Caco-2 (cell line): ENCODE results near the gene LIPC. TPM values are rescaled to one million over a fixed set of nuclear protein-coding genes. Genes with fewer than 3 reads are reported as not detected.

ENCODE experiments used
- BruUV-seq: library from RNA; stranded (reverse); fragments of 400-500 nt; replicated peaks from 2 replicates; lab custom pipeline; 2021; lab: Mats Ljungman, UMichigan
- CTCF ChIA-PET: fragments of 300-600 bp; sonication (Branson Sonifier 250); formaldehyde crosslinking; loops from one replicate; lab custom pipeline; 2022; ENCODE audit warnings: antibody characterized with exemption; lab: Charles Lee
- POLR2A ChIA-PET: fragments of 300-600 bp; sonication (Branson Sonifier 250); formaldehyde crosslinking; loops from one replicate; lab custom pipeline; 2022; ENCODE audit warnings: antibody characterized with exemption; lab: Charles Lee
- DNase-seq, 2 experiments: peaks; one replicate each; pipeline versions ENCODE4 v3.0.0 to v3.0.0-alpha.2; 2020 to 2022
- H3K27me3 ChIP-seq: replicated peaks from 2 replicates; pipeline ENCODE4 v1.6.0; 2011; ENCODE audit warnings: low read length; ENCODE audit not compliant: control insufficient read depth, insufficient read depth
- H3K36me3 ChIP-seq: 2 replicates; pipeline ENCODE4 v1.5.1; 2011; ENCODE audit warnings: low read length; ENCODE audit not compliant: control insufficient read depth, insufficient read depth
- H3K4me1 ChIP-seq: fragments of 250-450 bp; sonication (Bioruptor Pico); 2 replicates; pipeline ENCODE4 v1.5.1; 2020; ENCODE audit warnings: mild to moderate bottlenecking
- H3K4me3 ChIP-seq: 2 replicates; pipeline ENCODE4 v1.5.1; 2011; ENCODE audit warnings: low read depth, mild to moderate bottlenecking, control low read depth, low read length
- H3K9me3 ChIP-seq: fragments of 250-450 bp; sonication (Bioruptor Pico); 2 replicates; pipeline ENCODE4 v1.5.1; 2020; ENCODE audit warnings: mild to moderate bottlenecking, moderate library complexity
- H3K27ac Mint-ChIP-seq: one replicate; pipeline ENCODE4 v1.8.0; 2022; ENCODE audit warnings: mixed read lengths; ENCODE audit not compliant: unreplicated experiment
- H3K27me3 Mint-ChIP-seq: one replicate; pipeline ENCODE4 v1.8.0; 2022; ENCODE audit warnings: mixed read lengths; ENCODE audit not compliant: insufficient read depth, unreplicated experiment
- H3K36me3 Mint-ChIP-seq: one replicate; pipeline ENCODE4 v1.8.0; 2022; ENCODE audit warnings: mild to moderate bottlenecking, mixed read lengths; ENCODE audit not compliant: insufficient read depth, unreplicated experiment
- H3K4me1 Mint-ChIP-seq: one replicate; pipeline ENCODE4 v1.8.0; 2022; ENCODE audit warnings: low read depth, mixed read lengths; ENCODE audit not compliant: unreplicated experiment
- H3K4me3 Mint-ChIP-seq: one replicate; pipeline ENCODE4 v1.8.0; 2022; ENCODE audit warnings: mild to moderate bottlenecking, moderate library complexity, mixed read lengths; ENCODE audit not compliant: unreplicated experiment
- H3K9me3 Mint-ChIP-seq: one replicate; pipeline ENCODE4 v1.8.0; 2022; ENCODE audit warnings: mixed read lengths; ENCODE audit not compliant: unreplicated experiment
- intact Hi-C: fragments of 100-400 bp; cut with micrococcal nuclease; formaldehyde crosslinking; loops from one replicate; pipeline ENCODE4 v1.10.0; 2022; ENCODE audit not compliant: unreplicated experiment
- total RNA-seq: library from RNA; stranded (reverse); gene quantifications from 2 replicates; pipeline ENCODE4 v1.2.3, GENCODE V29; 2022
- TF ChIP-seq, protein P1 (sequence below), 2 experiments: fragments of 200-600 bp in 1 of 2; IDR thresholded peaks; 1 replicate in 1 of 2; 2 replicates in 1 of 2; pipeline versions ENCODE4 v1.5.1 to v1.8.0; 2011 to 2022; ENCODE audit warnings: antibody characterized with exemption in 1 of 2, control low read depth in 1 of 2, inconsistent platforms in 1 of 2, low read depth in 1 of 2, low read length in 1 of 2, mild to moderate bottlenecking in 1 of 2, moderate library complexity in 1 of 2; ENCODE audit not compliant: insufficient read depth in 1 of 2, severe bottlenecking in 1 of 2, unreplicated experiment in 1 of 2

The LIPC gene
- total RNA-seq, 1 experiment from 2014 or later: 17.6 TPM

DNA sequence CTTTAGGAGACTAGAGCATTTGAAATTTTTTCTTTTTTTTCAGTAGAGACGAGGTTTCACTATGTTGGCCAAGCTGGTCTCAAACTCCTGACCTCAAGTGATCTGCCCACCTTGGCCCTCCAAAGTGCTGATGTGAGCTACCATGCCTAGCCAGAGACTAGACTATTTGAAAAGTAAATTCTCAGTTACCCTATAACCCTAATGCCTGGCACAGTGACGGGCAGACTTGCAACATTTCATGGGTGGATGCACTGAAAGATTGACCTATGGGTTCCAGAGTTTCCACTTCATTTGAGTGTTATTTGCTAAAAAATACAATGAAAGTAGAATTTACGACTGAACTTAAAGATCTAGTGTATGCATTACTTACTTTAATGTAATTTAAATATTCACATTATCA, 45.7 kb upstream of the LIPC start:
- Histone ChIP-seq H3K4me3 (no peak overlapping the region), H3K27me3 (no peaks in the 10 kb centered on the region)

DNA sequence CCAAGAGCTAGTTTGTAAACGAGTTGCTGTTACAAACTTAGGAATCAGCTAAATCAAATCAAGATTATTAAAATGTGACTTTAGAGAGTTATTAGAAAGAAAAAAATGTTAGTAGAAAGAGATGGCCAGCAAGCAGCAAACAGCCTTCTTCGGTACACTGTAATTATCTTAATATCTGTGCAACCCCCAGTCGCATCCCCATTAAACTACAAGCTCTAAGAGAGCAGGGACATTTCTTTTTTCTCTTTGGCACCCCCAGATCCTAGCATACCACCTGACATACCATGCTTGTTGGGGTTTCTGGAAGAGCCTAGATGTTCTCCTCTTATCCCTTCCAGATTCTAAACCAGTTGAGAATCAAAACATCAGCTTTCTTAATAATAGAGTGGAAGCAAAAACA, 45.1 kb upstream of the LIPC start:
- TF ChIP-seq, protein P1, sequence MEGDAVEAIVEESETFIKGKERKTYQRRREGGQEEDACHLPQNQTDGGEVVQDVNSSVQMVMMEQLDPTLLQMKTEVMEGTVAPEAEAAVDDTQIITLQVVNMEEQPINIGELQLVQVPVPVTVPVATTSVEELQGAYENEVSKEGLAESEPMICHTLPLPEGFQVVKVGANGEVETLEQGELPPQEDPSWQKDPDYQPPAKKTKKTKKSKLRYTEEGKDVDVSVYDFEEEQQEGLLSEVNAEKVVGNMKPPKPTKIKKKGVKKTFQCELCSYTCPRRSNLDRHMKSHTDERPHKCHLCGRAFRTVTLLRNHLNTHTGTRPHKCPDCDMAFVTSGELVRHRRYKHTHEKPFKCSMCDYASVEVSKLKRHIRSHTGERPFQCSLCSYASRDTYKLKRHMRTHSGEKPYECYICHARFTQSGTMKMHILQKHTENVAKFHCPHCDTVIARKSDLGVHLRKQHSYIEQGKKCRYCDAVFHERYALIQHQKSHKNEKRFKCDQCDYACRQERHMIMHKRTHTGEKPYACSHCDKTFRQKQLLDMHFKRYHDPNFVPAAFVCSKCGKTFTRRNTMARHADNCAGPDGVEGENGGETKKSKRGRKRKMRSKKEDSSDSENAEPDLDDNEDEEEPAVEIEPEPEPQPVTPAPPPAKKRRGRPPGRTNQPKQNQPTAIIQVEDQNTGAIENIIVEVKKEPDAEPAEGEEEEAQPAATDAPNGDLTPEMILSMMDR (IDR thresholded peaks at IDR 0.05; ENCODE audit: insufficient read depth in 1 of 2, low read depth in 1 of 2, low read length in 1 of 2, severe bottlenecking in 1 of 2, unreplicated experiment in 1 of 2): no peak
- H3K4me3 ChIP-seq: no peak overlapping the region
- no peaks in the 10 kb centered on the region for H3K27me3 Mint-ChIP-seq
- H3K4me1 ChIP-seq: peaks cover 57% of the 10 kb centered on the region
- peaks cover 53% of the 10 kb centered on the region for H3K4me1 Mint-ChIP-seq
- no peaks in the 10 kb centered on the region for H3K9me3 ChIP-seq
- no peaks in the 10 kb centered on the region for H3K36me3 ChIP-seq
- no peak overlapping the region for H3K27ac Mint-ChIP-seq
- intact Hi-C loops: no loop called here
- H3K27me3 ChIP-seq: no peaks in the 10 kb centered on the region
- ChIA-PET POLR2A (no interaction called here), CTCF (no interaction called here)
- no peaks in the 10 kb centered on the region for H3K9me3 Mint-ChIP-seq
- H3K36me3 Mint-ChIP-seq: peaks cover 9% of the 10 kb centered on the region
- no TSS peak for BruUV-seq
- DNase-seq: no peak
- H3K4me3 Mint-ChIP-seq: no peak overlapping the region

More for the DNA sequence above, 45.7 kb upstream of the LIPC start:
- Mint-ChIP-seq H3K27ac (no peak overlapping the region), H3K27me3 (no peaks in the 10 kb centered on the region), H3K9me3 (no peaks in the 10 kb centered on the region), H3K4me1 (peaks cover 48% of the 10 kb centered on the region), H3K36me3 (peaks cover 9% of the 10 kb centered on the region), H3K4me3 (no peak overlapping the region)
- ChIA-PET CTCF (no interaction called here), POLR2A (no interaction called here)
- no TSS peak for BruUV-seq
- TF ChIP-seq, protein P1 (IDR thresholded peaks at IDR 0.05; ENCODE audit: insufficient read depth in 1 of 2, low read depth in 1 of 2, low read length in 1 of 2, severe bottlenecking in 1 of 2, unreplicated experiment in 1 of 2): no peak
- Histone ChIP-seq H3K9me3 (no peaks in the 10 kb centered on the region), H3K36me3 (no peaks in the 10 kb centered on the region), H3K4me1 (peaks cover 51% of the 10 kb centered on the region)
- intact Hi-C loops: no loop called here
- no peak for DNase-seq

DNA sequence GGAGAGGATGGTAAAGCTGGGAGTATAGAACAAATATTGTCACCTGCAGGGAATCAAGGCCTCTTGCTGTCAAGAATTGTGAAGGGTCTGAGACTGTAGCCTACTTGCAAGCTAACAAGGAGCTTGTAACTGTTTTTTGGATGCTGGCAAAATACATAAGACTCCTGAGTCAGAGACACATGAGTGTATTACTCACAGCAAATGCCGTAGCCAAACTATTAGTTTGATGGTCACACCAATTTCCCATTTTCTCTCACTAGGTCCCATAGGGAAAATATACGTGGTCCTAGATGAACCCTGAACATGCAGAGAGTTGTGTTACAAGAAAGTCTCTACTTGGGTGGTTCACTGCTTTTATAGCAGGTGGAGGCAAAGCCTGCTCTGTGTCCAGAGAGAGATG, 44.7 kb upstream of the LIPC start:
- no TSS peak for BruUV-seq
- Histone ChIP-seq H3K4me3 (no peak overlapping the region), H3K9me3 (no peaks in the 10 kb centered on the region), H3K4me1 (peaks cover 62% of the 10 kb centered on the region), H3K27me3 (no peaks in the 10 kb centered on the region), H3K36me3 (no peaks in the 10 kb centered on the region)
- H3K4me3 Mint-ChIP-seq: no peak overlapping the region
- no peak for DNase-seq
- ChIA-PET CTCF (no interaction called here), POLR2A (no interaction called here)
- TF ChIP-seq, protein P1 (IDR thresholded peaks at IDR 0.05; ENCODE audit: insufficient read depth in 1 of 2, low read depth in 1 of 2, low read length in 1 of 2, severe bottlenecking in 1 of 2, unreplicated experiment in 1 of 2): no peak
- no peaks in the 10 kb centered on the region for H3K9me3 Mint-ChIP-seq
- no peaks in the 10 kb centered on the region for H3K27me3 Mint-ChIP-seq
- H3K4me1 Mint-ChIP-seq: peaks cover 53% of the 10 kb centered on the region
- peaks cover 9% of the 10 kb centered on the region for H3K36me3 Mint-ChIP-seq
- intact Hi-C loops: no loop called here
- no peak overlapping the region for H3K27ac Mint-ChIP-seq
